Activated CD8-positive, alpha-beta memory T cell treated with anti-CD3 and anti-CD28 coated beads for 48 hours (primary cell): ENCODE measurements around the gene SNED1.

Source experiments
- DNase-seq, 3 experiments: peaks; one replicate each; pipeline ENCODE4 v3.0.0-alpha.2; 2020; ENCODE audit warnings: low read depth in 2 of 3, low spot score in 2 of 3

SNED1 gene

DNA sequence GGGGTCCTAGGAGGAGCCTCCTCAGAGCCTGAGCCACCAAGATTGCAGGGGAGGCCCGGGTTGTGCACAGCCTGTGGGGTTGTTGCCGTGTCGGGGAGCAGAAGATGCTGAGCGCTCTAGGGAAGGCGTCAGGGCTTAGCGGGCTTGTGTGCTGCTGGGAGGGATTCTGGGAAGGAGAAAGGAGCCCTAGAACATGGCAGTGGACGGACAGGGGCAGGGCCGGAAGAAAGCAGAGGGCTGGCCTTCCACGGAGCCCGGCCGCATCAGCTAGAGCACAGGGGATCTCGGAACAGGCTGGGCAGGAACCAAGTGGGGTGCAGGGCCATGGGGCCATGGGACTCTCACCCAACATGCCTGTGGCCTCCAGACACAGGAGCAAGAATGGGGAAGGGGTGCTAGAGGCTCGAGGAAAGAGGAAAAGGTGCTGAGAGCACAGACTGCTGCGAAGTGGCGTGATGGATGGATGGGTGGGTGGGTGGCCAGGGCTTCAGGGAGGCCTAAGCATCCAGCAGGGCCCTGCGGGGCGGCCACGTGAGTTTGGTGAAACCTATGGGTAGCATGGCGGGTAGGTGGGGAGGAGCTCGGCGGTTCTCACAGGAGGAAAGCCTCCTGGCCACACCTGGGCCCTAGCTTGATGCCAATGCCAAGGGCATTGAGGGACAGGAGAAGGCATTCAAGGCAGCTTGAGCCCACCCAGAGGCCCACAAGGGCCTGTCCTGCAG lies 67.9 kb downstream of the SNED1 start:
- no peak for DNase-seq

- DNase-seq: no peak
Measured at GRCh38 chr2:241066893-241067341, 68.5 kb downstream of the SNED1 start.

- DNase-seq: no peak
Measured at GRCh38 chr2:241067501-241068135, 69.2 kb downstream of the SNED1 start.

- no peak for DNase-seq
Measured at GRCh38 chr2:241068136-241068941, 69.9 kb downstream of the SNED1 start.

GRCh38 chr2:241068942-241069810 lies 70.8 kb downstream of the SNED1 start:
- DNase-seq: no peak

DNA sequence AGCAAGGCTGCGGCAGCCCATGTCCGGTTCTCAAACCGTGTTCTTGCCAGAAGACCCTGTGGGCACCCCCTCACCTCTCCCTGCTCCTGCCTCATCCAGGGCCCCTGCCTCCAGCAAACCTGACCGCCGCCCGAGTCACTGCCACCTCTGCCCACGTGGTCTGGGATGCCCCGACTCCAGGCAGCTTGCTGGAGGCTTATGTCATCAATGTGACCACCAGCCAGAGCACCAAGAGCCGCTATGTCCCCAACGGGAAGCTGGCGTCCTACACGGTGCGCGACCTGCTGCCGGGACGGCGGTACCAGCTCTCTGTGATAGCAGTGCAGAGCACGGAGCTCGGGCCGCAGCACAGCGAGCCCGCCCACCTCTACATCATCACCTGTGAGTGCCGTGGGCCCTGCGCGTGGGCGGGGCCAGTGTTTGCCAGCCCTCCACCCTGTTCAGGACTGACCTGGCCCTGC lies 71.4 kb downstream of the SNED1 start:
- no peak for DNase-seq

- no peak for DNase-seq
Measured at GRCh38 chr2:241070361-241070760, 71.9 kb downstream of the SNED1 start.

GRCh38 chr2:241070811-241071676 lies 72.6 kb downstream of the SNED1 start:
- DNase-seq: no peak

DNA sequence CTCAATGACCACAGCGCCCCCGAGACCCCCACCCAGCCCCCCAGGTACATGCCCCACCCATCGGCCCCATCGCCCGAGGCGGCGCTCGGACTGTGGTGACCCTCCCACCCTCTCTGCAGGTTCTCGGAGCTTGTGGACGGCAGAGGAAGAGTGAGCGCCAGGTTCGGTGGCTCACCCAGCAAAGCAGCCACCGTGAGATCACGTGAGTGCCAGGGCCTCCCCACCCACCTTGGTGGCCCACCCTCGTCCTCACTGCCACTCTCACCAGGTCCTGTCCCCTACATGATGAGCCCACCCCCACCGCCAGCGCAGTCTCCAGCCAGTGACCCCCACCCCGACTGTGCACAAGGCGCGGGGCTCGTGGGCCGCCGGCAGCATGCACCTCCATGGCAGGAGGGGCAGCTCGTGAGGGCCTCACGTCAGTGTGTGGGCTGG lies 73.3 kb downstream of the SNED1 start:
- no peak for DNase-seq

GRCh38 chr2:241072151-241072550 lies 73.7 kb downstream of the SNED1 start:
- DNase-seq: no peak

GRCh38 chr2:241072553-241073165 lies 74.2 kb downstream of the SNED1 start:
- no peak for DNase-seq

- no peak for DNase-seq
Measured at GRCh38 chr2:241073166-241074064, 75.0 kb downstream of the SNED1 start.

DNA sequence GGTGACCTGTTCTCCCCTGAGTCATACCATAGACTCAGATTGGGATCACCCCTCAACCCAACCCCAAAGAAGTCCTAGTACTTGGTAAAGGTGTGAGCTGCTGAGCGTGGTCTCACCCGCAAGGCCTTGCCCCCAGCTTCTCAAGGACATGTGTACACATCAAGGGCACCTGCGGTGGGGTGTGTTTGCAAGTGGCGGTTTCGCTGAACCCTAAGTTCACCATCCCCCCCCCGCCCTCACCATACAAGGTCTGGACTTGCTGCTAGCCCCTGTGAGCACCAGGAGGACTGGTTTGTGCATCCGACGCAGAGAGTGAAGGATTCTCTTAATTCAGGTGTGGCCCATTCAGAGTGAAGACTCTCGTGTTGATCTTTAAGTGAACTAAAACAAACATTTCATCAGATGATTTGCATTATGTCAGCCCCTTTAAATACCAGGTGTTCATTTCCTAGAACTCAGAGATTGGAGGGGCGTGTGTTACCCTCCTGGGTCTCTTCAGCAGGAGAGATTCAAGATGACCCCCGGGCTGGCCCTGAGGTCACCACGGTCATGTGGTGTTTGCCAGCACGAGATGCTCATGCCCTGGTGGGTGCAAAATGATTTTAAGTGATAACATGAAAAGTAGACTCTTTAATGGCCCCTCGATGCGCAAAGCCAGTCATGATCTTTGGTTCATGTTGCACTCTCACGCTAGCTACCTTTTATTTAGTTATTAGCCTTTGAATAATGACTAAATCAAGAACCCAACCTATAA lies 75.8 kb downstream of the SNED1 start:
- no peak for DNase-seq

DNA sequence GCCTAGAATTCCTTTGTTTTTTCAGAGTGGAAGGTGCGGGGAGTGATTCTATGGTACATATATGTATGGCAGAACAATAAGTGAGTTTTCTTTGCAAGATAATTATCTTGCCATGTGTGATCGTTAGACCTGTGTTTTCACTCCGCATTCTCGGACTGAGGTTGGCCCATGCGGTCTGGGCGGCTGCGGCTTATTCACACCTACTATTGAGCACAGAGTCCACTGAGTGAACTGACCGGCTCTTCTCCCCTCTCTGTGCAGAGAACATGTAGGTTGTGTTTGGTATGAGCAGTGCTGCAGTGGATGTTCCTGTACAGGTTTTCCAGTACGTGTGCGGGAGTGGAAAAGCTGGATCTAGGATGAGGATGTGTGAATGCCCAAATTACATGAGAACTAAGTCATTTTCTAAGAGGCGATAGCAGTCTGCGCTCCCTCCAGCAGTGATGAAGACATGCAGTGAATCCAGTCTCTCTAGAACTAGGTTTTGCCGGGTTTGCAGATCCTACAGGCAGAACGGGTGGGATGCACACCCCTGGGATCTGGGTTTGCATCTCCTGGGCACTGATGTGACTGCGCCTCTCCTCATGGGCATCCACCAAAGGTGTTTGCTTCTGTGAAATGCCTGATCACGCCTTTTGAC lies 76.6 kb downstream of the SNED1 start:
- DNase-seq: no peak

DNA sequence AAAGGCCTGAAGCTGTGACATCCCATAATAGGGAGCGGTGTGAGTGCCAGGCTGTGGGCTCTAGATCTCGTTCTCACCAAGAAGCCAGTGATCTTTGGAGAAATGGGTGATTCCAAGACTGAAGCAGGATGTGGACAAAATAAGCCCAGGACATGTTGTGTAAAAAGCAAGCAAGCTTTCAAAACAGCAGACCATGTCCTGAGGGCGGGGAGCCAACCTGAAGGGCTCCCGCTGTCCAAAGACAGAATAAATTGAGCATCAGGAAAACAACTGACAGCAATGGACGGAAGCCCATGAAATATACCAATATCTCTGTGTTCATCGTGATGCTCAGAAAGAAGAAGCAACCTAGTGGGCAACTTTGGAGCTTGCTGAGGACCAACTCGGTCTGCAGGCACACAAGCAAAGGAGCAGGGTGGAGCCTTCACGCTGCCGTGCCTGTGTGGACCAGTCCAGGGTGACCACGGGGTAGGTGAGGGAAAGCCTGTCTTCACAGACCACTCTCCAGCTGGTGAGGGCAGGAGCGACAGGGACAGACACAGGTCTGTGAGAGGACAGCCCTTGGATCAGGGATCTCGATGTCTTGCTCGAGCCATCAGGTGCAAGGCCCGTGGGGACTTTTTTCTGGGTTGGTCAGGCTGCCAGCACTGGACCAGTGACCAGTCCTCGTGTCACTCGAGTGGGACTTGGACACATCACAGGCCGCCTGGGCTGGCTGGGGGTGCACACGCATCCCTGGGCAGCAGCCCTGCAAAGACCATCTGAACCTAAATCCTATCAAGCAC lies 82.2 kb downstream of the SNED1 start:
- DNase-seq: no peak

GRCh38 chr2:241081190-241081642 lies 82.8 kb downstream of the SNED1 start:
- DNase-seq: no peak
